GM12878 (cell line): ENCODE measurements around the gene ABL1.

ENCODE experiments used
- JUND ChIP-seq: IDR thresholded peaks from 2 replicates; pipeline ENCODE4 v1.6.1; 2012; ENCODE audit warnings: low read depth, mild to moderate bottlenecking, low read length, improper control_type of control experiment, moderate library complexity
- TF ChIP-seq, protein P1 (sequence below): IDR thresholded peaks from 2 replicates; pipeline ENCODE4 v1.6.1; 2011; ENCODE audit warnings: low read depth, mild to moderate bottlenecking, low read length, moderate library complexity, borderline replicate concordance; ENCODE audit errors: extremely low read depth
- TF ChIP-seq, protein P2 (sequence below), 3 experiments: IDR thresholded peaks in 2 of 3; conservative IDR thresholded peaks in 1 of 3; 2 replicates each; pipeline ENCODE4 v1.5.1; 2011; ENCODE audit warnings: low read depth in 3 of 3, low read length in 3 of 3, mild to moderate bottlenecking in 3 of 3, control low read depth in 2 of 3, moderate library complexity in 2 of 3, inconsistent platforms in 1 of 3, mixed read lengths in 1 of 3; ENCODE audit not compliant: control insufficient read depth in 2 of 3, insufficient read depth in 1 of 3; ENCODE audit errors: extremely low read depth in 1 of 3

DNA sequence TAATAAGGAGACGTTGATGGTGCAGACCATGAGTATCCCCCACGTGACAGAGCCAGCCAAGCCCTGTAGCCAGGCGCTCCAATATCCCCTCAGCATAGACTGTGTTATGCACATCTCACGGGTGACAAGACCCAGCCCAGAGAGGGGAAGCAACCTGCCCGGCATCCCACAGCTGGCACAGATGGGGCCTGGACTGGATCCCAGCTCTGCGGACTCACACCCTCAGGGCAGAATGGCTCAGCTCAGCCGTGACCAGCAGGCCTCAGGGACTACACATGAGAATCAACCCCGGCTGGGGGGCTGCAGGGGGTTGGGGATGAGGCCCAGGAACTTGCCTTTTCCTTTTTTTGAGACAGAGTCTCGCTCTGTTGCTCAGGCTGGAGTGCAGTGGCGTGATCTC is 92.3 kb downstream of the ABL1 start:
- TF ChIP-seq JUND, result no peak
- TF ChIP-seq, protein P1, sequence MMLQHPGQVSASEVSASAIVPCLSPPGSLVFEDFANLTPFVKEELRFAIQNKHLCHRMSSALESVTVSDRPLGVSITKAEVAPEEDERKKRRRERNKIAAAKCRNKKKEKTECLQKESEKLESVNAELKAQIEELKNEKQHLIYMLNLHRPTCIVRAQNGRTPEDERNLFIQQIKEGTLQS, result no peak
- TF ChIP-seq, protein P2, sequence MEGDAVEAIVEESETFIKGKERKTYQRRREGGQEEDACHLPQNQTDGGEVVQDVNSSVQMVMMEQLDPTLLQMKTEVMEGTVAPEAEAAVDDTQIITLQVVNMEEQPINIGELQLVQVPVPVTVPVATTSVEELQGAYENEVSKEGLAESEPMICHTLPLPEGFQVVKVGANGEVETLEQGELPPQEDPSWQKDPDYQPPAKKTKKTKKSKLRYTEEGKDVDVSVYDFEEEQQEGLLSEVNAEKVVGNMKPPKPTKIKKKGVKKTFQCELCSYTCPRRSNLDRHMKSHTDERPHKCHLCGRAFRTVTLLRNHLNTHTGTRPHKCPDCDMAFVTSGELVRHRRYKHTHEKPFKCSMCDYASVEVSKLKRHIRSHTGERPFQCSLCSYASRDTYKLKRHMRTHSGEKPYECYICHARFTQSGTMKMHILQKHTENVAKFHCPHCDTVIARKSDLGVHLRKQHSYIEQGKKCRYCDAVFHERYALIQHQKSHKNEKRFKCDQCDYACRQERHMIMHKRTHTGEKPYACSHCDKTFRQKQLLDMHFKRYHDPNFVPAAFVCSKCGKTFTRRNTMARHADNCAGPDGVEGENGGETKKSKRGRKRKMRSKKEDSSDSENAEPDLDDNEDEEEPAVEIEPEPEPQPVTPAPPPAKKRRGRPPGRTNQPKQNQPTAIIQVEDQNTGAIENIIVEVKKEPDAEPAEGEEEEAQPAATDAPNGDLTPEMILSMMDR (IDR thresholded peaks at IDR 0.05 in 2 of 3, conservative IDR thresholded peaks at IDR 0.05 in 1 of 3; ENCODE audit: control insufficient read depth in 2 of 3, extremely low read depth in 1 of 3, insufficient read depth in 1 of 3, low read depth in 3 of 3, low read length in 3 of 3), result no peak
